CD8-positive, alpha-beta memory T cell (primary cell): Measurements from ENCODE around the gene MEI1. TPM values are rescaled to one million over a fixed set of nuclear protein-coding genes. Genes with fewer than 3 reads are reported as not detected.

Source experiments
- CTCF ChIA-PET: fragments of 350-600 bp; sonication (Branson Sonifier 250); formaldehyde crosslinking; loops from one replicate; lab custom pipeline; 2021; ENCODE audit warnings: antibody characterized with exemption; lab: Charles Lee
- POLR2A ChIA-PET: fragments of 350-600 bp; sonication (Branson Sonifier 250); formaldehyde crosslinking; loops from one replicate; lab custom pipeline; 2021; ENCODE audit warnings: antibody characterized with exemption; lab: Charles Lee
- DNase-seq, 5 donors: peaks; one replicate each; pipeline versions ENCODE4 v3.0.0 to v3.0.0-alpha.2; 2020 to 2022; ENCODE audit warnings: mixed read lengths in 1 of 5
- H3K27ac ChIP-seq: one replicate; pipeline ENCODE4 v1.7.0; 2013; ENCODE audit warnings: low read depth, mild to moderate bottlenecking, low read length, moderate library complexity
- H3K27me3 ChIP-seq: 2 replicates; pipeline ENCODE4 v1.7.0; 2013; ENCODE audit warnings: low read length, mild to moderate bottlenecking; ENCODE audit not compliant: insufficient read depth, poor library complexity, severe bottlenecking
- H3K36me3 ChIP-seq: 2 replicates; pipeline ENCODE4 v1.7.0; 2013; ENCODE audit warnings: mild to moderate bottlenecking, low read length, moderate library complexity; ENCODE audit not compliant: insufficient read depth
- H3K4me1 ChIP-seq: 2 replicates; pipeline ENCODE4 v1.7.0; 2013; ENCODE audit warnings: mild to moderate bottlenecking, low read length, moderate library complexity; ENCODE audit not compliant: insufficient read depth
- H3K4me3 ChIP-seq: 2 replicates; pipeline ENCODE4 v1.7.0; 2013; ENCODE audit warnings: mild to moderate bottlenecking, low read length
- H3K9me3 ChIP-seq: 2 replicates; pipeline ENCODE4 v1.7.0; 2013; ENCODE audit warnings: mild to moderate bottlenecking, low read length
- H3K27ac Mint-ChIP-seq, 8 donors: one replicate each; pipeline ENCODE4 v1.8.0; 2020 to 2021; ENCODE audit warnings: mixed read lengths in 8 of 8, mild to moderate bottlenecking in 6 of 8, inconsistent platforms in 3 of 8, moderate library complexity in 3 of 8
- H3K27me3 Mint-ChIP-seq, 2 donors: one replicate each; pipeline ENCODE4 v1.8.0; 2020 to 2021; ENCODE audit warnings: mixed read lengths in 2 of 2, mild to moderate bottlenecking in 1 of 2, moderate library complexity in 1 of 2
- H3K36me3 Mint-ChIP-seq, 3 donors: one replicate each; pipeline ENCODE4 v1.8.0; 2020 to 2021; ENCODE audit warnings: mixed read lengths in 3 of 3, inconsistent platforms in 1 of 3, mild to moderate bottlenecking in 1 of 3
- H3K4me1 Mint-ChIP-seq, 3 donors: one replicate each; pipeline ENCODE4 v1.8.0; 2020 to 2021; ENCODE audit warnings: mixed read lengths in 3 of 3, inconsistent platforms in 1 of 3, mild to moderate bottlenecking in 1 of 3
- H3K4me3 Mint-ChIP-seq, 7 donors: one replicate each; pipeline ENCODE4 v1.8.0; 2020 to 2021; ENCODE audit warnings: mixed read lengths in 7 of 7, mild to moderate bottlenecking in 6 of 7, moderate library complexity in 4 of 7, inconsistent platforms in 2 of 7
- H3K9me3 Mint-ChIP-seq, 5 donors: one replicate each; pipeline ENCODE4 v1.8.0; 2020 to 2022; ENCODE audit warnings: mixed read lengths in 5 of 5, mild to moderate bottlenecking in 3 of 5, moderate library complexity in 2 of 5, inconsistent platforms in 1 of 5
- polyA plus RNA-seq: library from polyadenylated mRNA; unstranded; fragments of 300-500 nt; fragmentation: Illumina TruSeq; gene quantifications from one replicate; pipeline ENCODE4 v1.2.3, GENCODE V29; 2021
- total RNA-seq, 2 experiments: library from RNA; stranded (reverse); gene quantifications; one replicate each; pipeline ENCODE4 v1.2.3, GENCODE V29; 2021

MEI1 gene
- total and polyA plus RNA-seq, 3 experiments from 2014 or later: 33.9 to 150 (median 36.3) TPM

DNA sequence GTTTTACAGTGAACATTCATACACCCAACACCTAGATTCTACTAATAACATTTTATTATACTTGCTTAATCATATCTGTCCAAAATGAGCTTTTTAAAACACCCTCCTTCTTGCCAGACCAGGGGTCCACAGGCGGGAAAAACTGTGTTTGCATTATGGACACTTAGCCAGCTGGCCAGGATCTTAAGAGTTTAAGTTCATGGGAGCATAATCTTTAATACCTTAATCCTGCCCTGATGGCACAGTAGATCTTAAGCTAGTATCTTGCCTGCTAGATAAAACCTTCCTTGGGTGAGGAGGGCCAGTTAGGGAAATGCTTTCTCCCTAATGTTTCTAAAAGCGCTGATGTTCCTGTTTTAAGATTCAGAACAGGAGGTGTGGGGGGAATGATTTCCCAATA lies 88.0 kb downstream of the MEI1 start:
- Histone ChIP-seq H3K36me3 (peaks cover 5% of the 10 kb centered on the region), H3K9me3 (no peaks in the 10 kb centered on the region), H3K27me3 (no peaks in the 10 kb centered on the region), H3K27ac (no peak overlapping the region), H3K4me1 (peaks cover 37% of the 10 kb centered on the region), H3K4me3 (no peak overlapping the region)
- CTCF ChIA-PET: interaction anchor here (0.8 to 2.4 kb wide), 5 partner anchors 9 to 154 kb away, joined by 3 to 10 read pairs (median 4); partner anchors contain the start of gene CCDC134
- Mint-ChIP-seq H3K27me3 (no peaks in the 10 kb centered on the region), H3K4me1 (peaks cover 36 to 66% (median 57%) of the 10 kb centered on the region in 3 donors), H3K27ac (peak overlapping the region in 6 of 8 donors; percentile 6 to 80 (median 59)), H3K36me3 (peaks cover 5 to 60% (median 16%) of the 10 kb centered on the region in 3 donors), H3K4me3 (peak overlapping the region in 1 of 7 donors; percentile 17), H3K9me3 (no peaks in the 10 kb centered on the region)
- no peak for DNase-seq
- POLR2A ChIA-PET: interaction anchor here (0.5 to 5.4 kb wide), 2 partner anchors 13 to 175 kb away, joined by 4 to 28 read pairs; partner anchors contain the start of gene CCDC134

DNA sequence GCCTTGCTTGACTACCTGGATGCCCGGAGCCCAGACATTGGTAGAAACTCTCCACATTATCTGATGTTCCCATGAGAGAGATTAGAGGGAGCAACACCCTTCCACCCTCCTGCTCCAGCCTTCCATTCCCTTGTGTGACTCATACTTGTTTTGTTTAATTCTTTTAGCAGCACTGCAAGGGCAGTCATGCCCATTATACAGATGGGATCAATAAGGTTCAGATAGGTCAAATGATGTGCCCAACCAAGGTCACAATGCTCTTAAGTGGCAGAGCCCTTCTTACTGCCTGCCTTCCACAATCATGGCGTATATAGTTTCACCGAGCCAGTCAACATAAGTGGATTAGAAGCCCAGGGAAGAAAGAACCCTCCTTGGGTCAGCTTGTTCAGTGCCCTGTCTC lies 94.6 kb downstream of the MEI1 start:
- H3K4me3 ChIP-seq: no peak overlapping the region
- H3K36me3 Mint-ChIP-seq: peaks cover 9 to 66% (median 25%) of the 10 kb centered on the region in 3 donors
- peaks cover 20% of the 10 kb centered on the region for H3K36me3 ChIP-seq
- no peak overlapping the region for H3K27ac ChIP-seq
- H3K27me3 ChIP-seq: no peaks in the 10 kb centered on the region
- ChIA-PET CTCF (interaction anchor here (1.7 to 2.6 kb wide), 2 partner anchors 12 to 13 kb away, joined by 4 to 8 read pairs; no protein-coding TSS in a partner anchor), POLR2A (no interaction called here)
- peaks cover 5 to 19% (median 19%) of the 10 kb centered on the region in 3 donors for H3K4me1 Mint-ChIP-seq
- H3K27me3 Mint-ChIP-seq: no peaks in the 10 kb centered on the region
- H3K9me3 ChIP-seq: no peaks in the 10 kb centered on the region
- H3K4me3 Mint-ChIP-seq: no peak overlapping the region
- DNase-seq: no peak
- peak overlapping the region in 3 of 8 donors; percentile 1 to 73 (median 28) for H3K27ac Mint-ChIP-seq
- H3K4me1 ChIP-seq: no peaks in the 10 kb centered on the region
- H3K9me3 Mint-ChIP-seq: no peaks in the 10 kb centered on the region

DNA sequence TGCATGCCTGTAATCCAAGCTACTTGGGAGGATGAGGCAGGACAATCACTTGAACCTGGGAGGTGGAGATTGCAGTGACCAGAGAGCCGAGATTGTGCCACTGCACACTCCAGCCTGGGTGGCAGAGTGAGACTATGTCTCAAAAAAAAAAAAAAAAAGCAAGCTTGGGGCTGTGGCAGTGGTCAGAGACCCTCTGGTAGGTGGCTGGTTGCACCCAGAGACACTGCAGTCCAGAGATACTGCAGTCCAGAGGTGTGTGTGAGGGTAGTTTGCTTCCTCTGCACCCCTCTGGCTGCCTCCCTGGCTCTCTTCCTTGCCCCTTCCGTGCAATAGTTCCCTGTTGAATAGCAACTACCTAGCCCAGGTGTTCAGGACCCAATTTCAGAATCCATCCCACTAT lies 99.4 kb downstream of the MEI1 start:
- H3K27me3 Mint-ChIP-seq: no peaks in the 10 kb centered on the region
- H3K4me3 Mint-ChIP-seq: peak overlapping the region in 6 of 7 donors; percentile 65 to 99 (median 91)
- peaks cover 15% of the 10 kb centered on the region for H3K36me3 ChIP-seq
- no peaks in the 10 kb centered on the region for H3K27me3 ChIP-seq
- no peak overlapping the region for H3K27ac ChIP-seq
- peak overlapping the region in 7 of 8 donors; percentile 88 to 99 (median 97) for H3K27ac Mint-ChIP-seq
- ChIA-PET CTCF (interaction anchor here (1.2 to 4.2 kb wide), 11 partner anchors 10 to 142 kb away, joined by 3 to 62 read pairs (median 8); no protein-coding TSS in a partner anchor), POLR2A (interaction anchor here (2.5 to 6.5 kb wide), 5 partner anchors 10 to 110 kb away, joined by 11 to 153 read pairs (median 24); partner anchors contain the start of genes SNU13 and SREBF2)
- no peak for DNase-seq
- H3K9me3 Mint-ChIP-seq: no peaks in the 10 kb centered on the region
- peaks cover 29% of the 10 kb centered on the region for H3K4me1 ChIP-seq
- peaks cover 26 to 42% (median 34%) of the 10 kb centered on the region in 3 donors for H3K4me1 Mint-ChIP-seq
- no peaks in the 10 kb centered on the region for H3K9me3 ChIP-seq
- H3K36me3 Mint-ChIP-seq: peaks cover 3 to 51% (median 9%) of the 10 kb centered on the region in 3 donors
- H3K4me3 ChIP-seq: no peak overlapping the region

DNA sequence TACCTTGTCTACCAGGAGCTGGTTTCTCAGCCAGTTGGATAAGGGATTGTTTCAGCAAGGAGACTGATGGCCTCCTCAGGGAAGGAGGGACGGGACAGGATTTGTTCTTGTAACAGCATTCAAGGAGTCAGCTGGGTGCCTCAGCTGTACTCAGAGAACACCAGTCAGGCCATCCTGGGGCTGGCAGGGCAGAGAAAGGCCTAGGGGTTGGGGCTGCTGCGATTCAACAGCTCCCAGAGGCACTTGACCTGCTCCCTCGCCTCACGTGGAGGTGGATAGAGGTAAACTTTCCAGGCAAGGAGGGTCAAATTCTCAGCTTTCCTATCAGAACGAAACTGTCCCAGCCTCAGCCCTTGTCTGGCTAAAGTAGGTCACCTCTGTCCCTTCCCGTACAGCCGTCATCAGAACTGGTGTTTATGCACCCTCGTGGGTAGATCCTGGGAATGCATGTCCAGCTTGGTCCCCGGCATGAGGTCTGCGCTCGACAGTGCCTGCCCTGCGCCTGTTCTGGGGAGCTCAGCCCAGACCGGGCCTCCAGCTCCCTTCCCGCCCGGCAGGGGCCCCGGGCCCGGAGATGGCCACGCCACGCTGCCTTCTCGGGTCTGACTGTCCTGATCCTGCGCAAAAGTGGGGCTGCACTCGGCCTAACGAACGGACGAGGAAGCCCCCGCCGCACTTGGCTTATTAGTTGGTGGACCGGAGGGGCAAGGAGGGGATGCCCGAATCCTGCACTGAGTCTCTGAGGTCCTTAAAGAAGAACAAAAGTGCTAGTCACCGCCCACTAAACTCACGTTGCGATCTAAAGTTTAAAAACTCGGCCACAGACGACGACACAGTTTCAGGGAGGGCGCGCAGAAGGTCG lies 100.4 kb downstream of the MEI1 start:
- POLR2A ChIA-PET: interaction anchor here (0.7 to 6.5 kb wide), 22 partner anchors 7 to 815 kb away, joined by 3 to 153 read pairs (median 5); partner anchors contain the start of genes CENPM, POLDIP3, SNU13 and SREBF2

DNA sequence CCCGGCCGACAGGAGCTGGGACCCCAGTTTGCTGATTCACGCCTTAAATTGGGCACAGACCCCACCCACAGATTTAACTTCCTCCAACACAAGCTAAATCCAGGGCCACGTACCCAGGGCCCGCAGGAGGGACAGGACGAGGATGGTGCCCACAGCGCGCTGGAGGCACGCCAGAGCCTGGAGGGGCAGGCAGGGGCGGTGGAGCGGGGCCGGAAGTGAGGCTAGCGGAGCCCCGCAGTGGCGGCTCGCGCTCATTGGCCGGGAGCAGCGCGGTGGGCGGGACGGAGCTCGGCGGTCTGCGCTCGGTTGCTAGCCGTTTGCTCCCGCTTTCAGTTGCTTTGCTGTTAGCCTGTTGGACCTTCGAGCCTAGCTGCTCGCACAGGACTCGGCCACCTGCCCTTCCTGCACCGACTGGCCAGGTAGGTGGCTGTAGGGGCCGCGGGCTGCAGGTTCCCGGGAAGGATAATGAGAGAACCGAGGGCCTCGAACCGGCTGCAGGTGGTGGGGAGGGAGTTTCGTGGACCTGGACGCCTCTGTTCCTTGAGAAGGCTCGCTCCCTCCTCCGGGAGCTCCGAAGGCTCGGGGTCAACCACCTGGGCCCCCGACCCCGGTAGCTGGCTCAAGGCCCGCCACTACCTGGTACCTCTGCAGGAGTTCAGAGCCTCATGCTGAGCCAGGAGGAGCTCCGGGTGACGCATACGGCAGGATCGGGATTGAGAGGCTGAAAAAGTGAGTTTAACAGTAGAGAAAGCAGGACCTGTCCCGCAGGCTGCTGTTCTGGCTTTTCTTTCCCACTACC lies 101.2 kb downstream of the MEI1 start, which contains the start of gene CCDC134:
Gene CCDC134, plus strand, starts transcription at position 332 of the 799 bp plus-strand sequence. CDS start 8,212 bp downstream, outside the sequence.
- peak within 1 kb of the TSS; percentile 89 to 100 (median 98) for H3K27ac Mint-ChIP-seq
- ChIA-PET POLR2A (interaction anchor here (0.6 to 6.5 kb wide), 27 partner anchors 8 to 815 kb away, joined by 3 to 153 read pairs (median 5); partner anchors contain the start of genes CENPM, POLDIP3, SMDT1 and SNU13), CTCF (interaction anchor here (0.7 to 4.2 kb wide), 14 partner anchors 14 to 140 kb away, joined by 3 to 62 read pairs (median 8); partner anchors contain the start of gene SREBF2)
- Histone ChIP-seq H3K9me3 (no peaks in the 10 kb centered on the region), H3K4me3 (peak within 1 kb of the TSS; percentile 96), H3K36me3 (no peaks in the 10 kb centered on the region), H3K27me3 (no peaks in the 10 kb centered on the region), H3K4me1 (peaks cover 33% of the 10 kb centered on the region), H3K27ac (peak within 1 kb of the TSS; percentile 96)
- peak within 1 kb of the TSS; percentile 87 to 99 (median 94) for H3K4me3 Mint-ChIP-seq
- DNase-seq: peak; percentile 88 to 94 (median 91)
- peaks cover 0 to 34% (median 0%) of the 10 kb centered on the region in 3 donors for H3K36me3 Mint-ChIP-seq
- H3K9me3 Mint-ChIP-seq: no peaks in the 10 kb centered on the region
- H3K4me1 Mint-ChIP-seq: peaks cover 28 to 58% (median 44%) of the 10 kb centered on the region in 3 donors
- H3K27me3 Mint-ChIP-seq: no peaks in the 10 kb centered on the region

More for the DNA sequence above, 100.4 kb downstream of the MEI1 start:
- peak overlapping the region; percentile 96 for H3K27ac ChIP-seq
- H3K4me3 Mint-ChIP-seq: peak overlapping the region; percentile 87 to 99 (median 94)
- H3K27ac Mint-ChIP-seq: peak overlapping the region; percentile 89 to 100 (median 98)
- H3K27me3 ChIP-seq: no peaks in the 10 kb centered on the region
- H3K9me3 ChIP-seq: no peaks in the 10 kb centered on the region
- DNase-seq: peak in 3 of 5 donors; percentile 5 to 35 (median 23)
- H3K4me1 ChIP-seq: peaks cover 32% of the 10 kb centered on the region
- CTCF ChIA-PET: interaction anchor here (0.8 to 4.2 kb wide), 16 partner anchors 9 to 143 kb away, joined by 3 to 62 read pairs (median 6); partner anchors contain the start of gene SREBF2
- H3K4me3 ChIP-seq: peak overlapping the region; percentile 96
- peaks cover 28 to 52% (median 44%) of the 10 kb centered on the region in 3 donors for H3K4me1 Mint-ChIP-seq
- peaks cover 6% of the 10 kb centered on the region for H3K36me3 ChIP-seq
- no peaks in the 10 kb centered on the region for H3K27me3 Mint-ChIP-seq
- H3K9me3 Mint-ChIP-seq: no peaks in the 10 kb centered on the region
- H3K36me3 Mint-ChIP-seq: peaks cover 0 to 41% (median 3%) of the 10 kb centered on the region in 3 donors

DNA sequence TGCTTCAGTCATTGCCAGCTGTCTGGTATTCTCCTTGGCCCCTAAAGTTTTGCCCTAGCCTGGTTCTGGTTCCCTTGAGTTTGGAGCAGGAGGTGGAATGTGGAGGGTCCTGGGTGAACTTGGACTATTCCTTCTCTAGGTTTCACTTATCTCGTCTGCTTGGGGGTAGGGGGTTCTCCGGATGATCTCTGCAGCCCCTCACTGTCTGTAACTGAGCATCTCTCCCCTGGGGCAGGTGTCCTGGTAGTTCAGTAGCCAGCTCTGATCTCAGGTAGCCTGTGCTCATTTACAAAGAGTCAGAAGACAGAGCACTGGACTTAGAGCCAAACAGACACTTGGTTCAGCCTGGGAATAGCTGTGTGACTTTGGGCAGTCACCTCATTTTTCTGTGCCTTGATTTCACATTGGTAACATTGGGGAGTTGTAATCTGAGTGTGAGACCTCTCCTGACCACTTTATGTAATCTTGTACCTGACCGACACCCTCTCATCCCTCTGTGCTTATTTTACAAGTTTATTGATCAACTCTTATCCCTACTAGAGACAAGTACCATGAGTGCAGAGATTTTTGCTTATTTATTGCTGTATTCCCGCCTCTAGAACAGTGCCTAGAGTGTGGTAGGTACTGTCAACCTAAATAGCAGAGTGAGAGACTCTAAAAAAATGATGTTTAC lies 102.0 kb downstream of the MEI1 start:
- Histone ChIP-seq H3K4me1 (peaks cover 33% of the 10 kb centered on the region), H3K36me3 (no peaks in the 10 kb centered on the region), H3K9me3 (no peaks in the 10 kb centered on the region), H3K27ac (peak overlapping the region; percentile 96), H3K27me3 (no peaks in the 10 kb centered on the region), H3K4me3 (peak overlapping the region; percentile 96)
- DNase-seq: peak in 1 of 5 donors; percentile 9
- Mint-ChIP-seq H3K36me3 (peaks cover 0 to 29% (median 0%) of the 10 kb centered on the region in 3 donors), H3K27ac (peak overlapping the region; percentile 89 to 100 (median 98)), H3K4me3 (peak overlapping the region; percentile 87 to 99 (median 94)), H3K9me3 (no peaks in the 10 kb centered on the region), H3K4me1 (peaks cover 28 to 61% (median 44%) of the 10 kb centered on the region in 3 donors), H3K27me3 (no peaks in the 10 kb centered on the region)
- ChIA-PET CTCF (interaction anchor here (1.0 to 4.2 kb wide), 8 partner anchors 14 to 139 kb away, joined by 3 to 62 read pairs (median 14); no protein-coding TSS in a partner anchor), POLR2A (interaction anchor here (0.6 to 6.5 kb wide), 23 partner anchors 9 to 814 kb away, joined by 3 to 153 read pairs (median 6); partner anchors contain the start of genes CENPM, POLDIP3, SMDT1 and SNU13)
